ENCODE data around the gene LAMA3. TPM values are rescaled to one million over a fixed set of nuclear protein-coding genes. Genes with fewer than 3 reads are reported as not detected.
A peak's percentile ranks its signal among the peaks of the same experiment; 100 is the strongest.

LAMA3 gene
- total and polyA plus RNA-seq, 12 donors, result 0.89 to 5.3 (median 3.3) TPM

GRCh38 chr18:23668731-23669130, 20.5 kb upstream of the LAMA3 start:
- intact Hi-C loops (cut with DNase I), result no loop called here
- 43 to 51% methylated on average over 4 of the region's 4 CpGs for WGBS, 2 donors
- ATAC-seq, result peak in 1 of 8 donors; percentile 22
- peak in 1 of 2 donors; percentile 32 for DNase-seq
- TF ChIP-seq, protein P1, sequence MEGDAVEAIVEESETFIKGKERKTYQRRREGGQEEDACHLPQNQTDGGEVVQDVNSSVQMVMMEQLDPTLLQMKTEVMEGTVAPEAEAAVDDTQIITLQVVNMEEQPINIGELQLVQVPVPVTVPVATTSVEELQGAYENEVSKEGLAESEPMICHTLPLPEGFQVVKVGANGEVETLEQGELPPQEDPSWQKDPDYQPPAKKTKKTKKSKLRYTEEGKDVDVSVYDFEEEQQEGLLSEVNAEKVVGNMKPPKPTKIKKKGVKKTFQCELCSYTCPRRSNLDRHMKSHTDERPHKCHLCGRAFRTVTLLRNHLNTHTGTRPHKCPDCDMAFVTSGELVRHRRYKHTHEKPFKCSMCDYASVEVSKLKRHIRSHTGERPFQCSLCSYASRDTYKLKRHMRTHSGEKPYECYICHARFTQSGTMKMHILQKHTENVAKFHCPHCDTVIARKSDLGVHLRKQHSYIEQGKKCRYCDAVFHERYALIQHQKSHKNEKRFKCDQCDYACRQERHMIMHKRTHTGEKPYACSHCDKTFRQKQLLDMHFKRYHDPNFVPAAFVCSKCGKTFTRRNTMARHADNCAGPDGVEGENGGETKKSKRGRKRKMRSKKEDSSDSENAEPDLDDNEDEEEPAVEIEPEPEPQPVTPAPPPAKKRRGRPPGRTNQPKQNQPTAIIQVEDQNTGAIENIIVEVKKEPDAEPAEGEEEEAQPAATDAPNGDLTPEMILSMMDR (IDR thresholded peaks at IDR 0.05), result no peak
- H3K9me3 ChIP-seq, result no peaks in the 10 kb centered on the region
- no peak overlapping the region for H3K4me3 ChIP-seq
- H3K27me3 ChIP-seq, result peaks cover 0 to 16% (median 0%) of the 10 kb centered on the region in 7 donors
- H3K27ac ChIP-seq, result peak overlapping the region in 1 of 10 donors; percentile 44
- H3K4me1 ChIP-seq, result peaks cover 0 to 32% (median 7%) of the 10 kb centered on the region in 9 donors
- H3K36me3 ChIP-seq, result no peaks in the 10 kb centered on the region

- TF ChIP-seq, protein P1 (IDR thresholded peaks at IDR 0.05), result no peak
- H3K9me3 ChIP-seq, result no peaks in the 10 kb centered on the region
- H3K36me3 ChIP-seq, result no peaks in the 10 kb centered on the region
- DNase-seq (no peak), ATAC-seq (no peak)
- peaks cover 0 to 11% (median 0%) of the 10 kb centered on the region in 7 donors for H3K27me3 ChIP-seq
- no peak overlapping the region for H3K4me3 ChIP-seq
- 76 to 82% methylated on average over 8 of the region's 8 CpGs for WGBS, 2 donors
- H3K27ac ChIP-seq, result peak overlapping the region in 1 of 10 donors; percentile 44
- intact Hi-C loops (cut with DNase I), result no loop called here
- H3K4me1 ChIP-seq, result peaks cover 0 to 32% (median 7%) of the 10 kb centered on the region in 9 donors
These were observed 20.0 kb upstream of the LAMA3 start for GRCh38 chr18:23669202-23669766.

GRCh38 chr18:23669804-23670405, 19.3 kb upstream of the LAMA3 start:
- WGBS, 2 donors, result 63 to 69% methylated on average over 4 of the region's 4 CpGs
- intact Hi-C loops (cut with DNase I), result no loop called here
- Histone ChIP-seq H3K9me3 (no peaks in the 10 kb centered on the region), H3K4me1 (peaks cover 0 to 32% (median 7%) of the 10 kb centered on the region in 9 donors), H3K27ac (no peak overlapping the region), H3K27me3 (peaks cover 0 to 10% (median 0%) of the 10 kb centered on the region in 7 donors), H3K36me3 (no peaks in the 10 kb centered on the region), H3K4me3 (no peak overlapping the region)
- TF ChIP-seq, protein P1 (IDR thresholded peaks at IDR 0.05), result no peak
- DNase-seq (no peak), ATAC-seq (peak in 3 of 8 donors; percentile 32 to 54 (median 46))

DNA sequence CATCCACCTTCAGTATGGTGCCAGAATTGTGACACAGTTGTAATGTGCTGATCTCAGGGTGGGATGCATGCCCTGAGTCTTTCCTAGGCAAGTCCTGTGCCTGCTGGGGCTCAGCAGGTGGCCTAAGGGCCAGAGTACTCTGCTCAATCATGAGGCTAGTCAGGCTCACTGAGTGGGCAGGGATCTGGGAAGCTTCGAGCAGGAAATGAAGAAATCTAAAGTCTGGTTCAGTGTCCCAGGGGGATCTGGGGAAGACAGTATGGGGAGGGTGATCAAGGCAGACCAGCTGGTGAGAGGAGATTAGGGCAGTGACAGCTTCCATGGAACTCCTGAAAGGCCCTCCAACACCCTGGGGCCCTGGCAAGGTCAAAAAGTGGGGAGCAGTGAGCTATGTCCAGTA, 17.7 kb upstream of the LAMA3 start:
- H3K36me3 ChIP-seq, result no peaks in the 10 kb centered on the region
- intact Hi-C loops (cut with DNase I), result no loop called here
- peak overlapping the region in 2 of 10 donors; percentile 22 to 26 for H3K27ac ChIP-seq
- WGBS, 2 donors, result 59 to 62% methylated on average over 1 of the region's 1 CpG
- ATAC-seq (peak; percentile 22 to 91 (median 70)), DNase-seq (no peak)
- peaks cover 0 to 2% (median 0%) of the 10 kb centered on the region in 7 donors for H3K27me3 ChIP-seq
- no peaks in the 10 kb centered on the region for H3K9me3 ChIP-seq
- peaks cover 0 to 32% (median 7%) of the 10 kb centered on the region in 9 donors for H3K4me1 ChIP-seq
- H3K4me3 ChIP-seq, result no peak overlapping the region
- TF ChIP-seq, protein P1 (IDR thresholded peaks at IDR 0.05), result no peak

Measured in heart right ventricle (tissue), 16 donors.